Endothelial cell of umbilical vein (primary cell): ENCODE results near the gene BAMBI. TPM values are rescaled to one million over a fixed set of nuclear protein-coding genes. Genes with fewer than 3 reads are reported as not detected.

Experiments used
- BruUV-seq: library from RNA; stranded (reverse); fragments of 400-500 nt; replicated peaks from 2 replicates; lab custom pipeline; 2021; lab: Mats Ljungman, UMichigan
- CTCF ChIA-PET: fragments of 300-600, 350-600 bp; sonication (Branson Sonifier 250); formaldehyde crosslinking; loops from one replicate; lab custom pipeline; 2021; ENCODE audit warnings: antibody characterized with exemption, inconsistent platforms; lab: Charles Lee
- POLR2A ChIA-PET: fragments of 300-600, 350-600 bp; sonication (Branson Sonifier 250); formaldehyde crosslinking; loops from one replicate; lab custom pipeline; 2021; ENCODE audit warnings: antibody characterized with exemption, inconsistent platforms; lab: Charles Lee
- DNase-seq: peaks from one replicate; pipeline ENCODE4 v3.0.0-alpha.2; 2011; ENCODE audit warnings: low read depth, low spot score
- FAIRE-seq: peaks from 2 replicates; lab custom pipeline; 2011; peaks lifted over from hg19 to GRCh38; lab: Jason Lieb, UNC
- H2AFZ ChIP-seq: 2 replicates; pipeline ENCODE4 v1.6.0; 2012; ENCODE audit warnings: low read depth, low read length, control low read depth, inconsistent platforms
- H3K27ac ChIP-seq: 2 replicates; pipeline ENCODE4 v1.5.1; 2011; ENCODE audit warnings: low read depth, mild to moderate bottlenecking, control low read depth, low read length, moderate library complexity; ENCODE audit not compliant: insufficient read depth
- H3K27me3 ChIP-seq, 2 experiments: 2 replicates each; pipeline versions ENCODE4 v1.6.0 to v1.6.1; 2011; ENCODE audit warnings: low read length in 2 of 2, mixed read lengths in 1 of 2; ENCODE audit not compliant: control insufficient read depth in 2 of 2, insufficient read depth in 2 of 2
- H3K36me3 ChIP-seq, 2 experiments: 2 replicates in 1 of 2; 3 replicates in 1 of 2; pipeline ENCODE4 v1.5.1; 2011; ENCODE audit warnings: low read length in 2 of 2, mild to moderate bottlenecking in 1 of 2, moderate library complexity in 1 of 2; ENCODE audit not compliant: control insufficient read depth in 2 of 2, insufficient read depth in 2 of 2; ENCODE audit errors: extremely low read depth in 1 of 2
- H3K4me1 ChIP-seq: 3 replicates; pipeline ENCODE4 v1.5.1; 2011; ENCODE audit warnings: mild to moderate bottlenecking, low read length; ENCODE audit not compliant: control insufficient read depth, insufficient read depth; ENCODE audit errors: extremely low read depth
- H3K4me2 ChIP-seq: 2 replicates; pipeline ENCODE4 v1.6.1; 2011; ENCODE audit warnings: low read length, control low read depth, mixed read lengths; ENCODE audit not compliant: insufficient read depth
- H3K4me3 ChIP-seq, 3 experiments: fragments of 200-600 bp in 1 of 3; sonication (generic), shearing (Covaris generic) in 1 of 3; replicated peaks in 1 of 3; 2 replicates each; pipeline ENCODE4 v1.5.1; 2011 to 2016; ENCODE audit warnings: control low read depth in 3 of 3, low read length in 3 of 3, mild to moderate bottlenecking in 2 of 3, inconsistent platforms in 1 of 3, low read depth in 1 of 3, moderate library complexity in 1 of 3; ENCODE audit not compliant: insufficient read depth in 1 of 3
- H3K79me2 ChIP-seq: 2 replicates; pipeline ENCODE4 v1.6.0; 2012; ENCODE audit warnings: low read length, inconsistent platforms; ENCODE audit not compliant: control insufficient read depth, insufficient read depth
- H3K9ac ChIP-seq: replicated peaks from 2 replicates; pipeline ENCODE3; 2011; ENCODE audit warnings: low read length, control low read depth; ENCODE audit not compliant: insufficient read depth; ENCODE audit errors: extremely low read depth
- H3K9me1 ChIP-seq: replicated peaks from 3 replicates; pipeline ENCODE4 v1.6.0; 2011; ENCODE audit warnings: mild to moderate bottlenecking, low read length; ENCODE audit not compliant: control insufficient read depth, insufficient read depth; ENCODE audit errors: extremely low read depth
- H3K9me3 ChIP-seq: replicated peaks from 2 replicates; pipeline ENCODE4 v1.5.1; 2012; ENCODE audit warnings: low read length, inconsistent platforms; ENCODE audit not compliant: control insufficient read depth, insufficient read depth
- H4K20me1 ChIP-seq: replicated peaks from 2 replicates; pipeline ENCODE3; 2011; ENCODE audit warnings: mild to moderate bottlenecking, low read length; ENCODE audit not compliant: control insufficient read depth, insufficient read depth; ENCODE audit errors: extremely low read depth
- EZH2 ChIP-seq: IDR thresholded peaks from 2 replicates; pipeline ENCODE4 v1.6.1; 2012; ENCODE audit warnings: borderline replicate concordance, low read depth, mild to moderate bottlenecking, moderate library complexity, low read length, inconsistent platforms; ENCODE audit not compliant: severe bottlenecking
- FOS ChIP-seq: IDR thresholded peaks from 2 replicates; pipeline ENCODE4 v1.6.1; 2011; ENCODE audit warnings: mild to moderate bottlenecking, low read length, moderate library complexity, borderline replicate concordance; ENCODE audit not compliant: insufficient read depth
- GATA2 ChIP-seq: IDR thresholded peaks from 2 replicates; pipeline ENCODE4 v1.7.0; 2011; ENCODE audit warnings: low read depth, mild to moderate bottlenecking, moderate library complexity, mixed read lengths, low read length; ENCODE audit not compliant: insufficient read length, insufficient read depth
- JUN ChIP-seq: IDR thresholded peaks from 2 replicates; pipeline ENCODE4 v1.6.1; 2011; ENCODE audit warnings: borderline replicate concordance, low read depth; ENCODE audit not compliant: insufficient read length, insufficient read depth
- MYC ChIP-seq: IDR thresholded peaks from one replicate; pipeline ENCODE4 v1.6.1; 2011; ENCODE audit warnings: mild to moderate bottlenecking, low read depth, low read length
- POLR2A ChIP-seq: IDR thresholded peaks from 2 replicates; pipeline ENCODE4 v1.6.1; 2012; ENCODE audit warnings: low read depth, mild to moderate bottlenecking, control low read depth, low read length
- POLR2AphosphoS5 ChIP-seq: IDR thresholded peaks from 2 replicates; pipeline ENCODE4 v1.6.1; 2012; ENCODE audit warnings: low read depth, mild to moderate bottlenecking, control low read depth, low read length, moderate library complexity; ENCODE audit not compliant: insufficient read depth
- dilution Hi-C: fragments of 300-500 bp; cut with MboI; formaldehyde crosslinking; loops from one replicate; pipeline ENCODE4 v1.15.0; 2019; ENCODE audit warnings: low sequenced_read_pairs; ENCODE audit not compliant: extremely low pct_ligation_motif_present
- intact Hi-C: fragments of 100-400 bp; cut with micrococcal nuclease; formaldehyde crosslinking; loops from one replicate; pipeline ENCODE4 v1.10.0; 2022
- polyA plus RNA-seq, 4 experiments: library from polyadenylated mRNA; depleted of rRNA in 3 of 4; stranded (reverse) in 3 of 4; unstranded in 1 of 4; fragments of >200 nt; gene quantifications; 2 replicates each; pipeline versions ENCODE4 v1.2.1 to v1.2.3, GENCODE V29; 2011 to 2012; ENCODE audit warnings: missing spikeins in 1 of 4
- total RNA-seq: library from RNA; stranded (reverse); gene quantifications from 2 replicates; pipeline ENCODE4 v1.2.3, GENCODE V29; 2021
- TF ChIP-seq, protein P1 (sequence below), 2 donors: IDR thresholded peaks; 1 replicate in 1 of 2; 2 replicates in 1 of 2; pipeline ENCODE4 v1.5.1; 2011; ENCODE audit warnings: low read length in 2 of 2, mild to moderate bottlenecking in 2 of 2, moderate library complexity in 2 of 2, control low read depth in 1 of 2, inconsistent platforms in 1 of 2, low read depth in 1 of 2; ENCODE audit not compliant: insufficient read depth in 1 of 2; ENCODE audit errors: extremely low read depth in 1 of 2
- TF ChIP-seq, protein P2 (sequence below): IDR thresholded peaks from 2 replicates; pipeline ENCODE4 v1.6.1; 2011; ENCODE audit not compliant: insufficient read depth, insufficient read length

Gene BAMBI
- total and polyA plus RNA-seq, 2 donors (not counting 3 experiments of a cell fraction or from before 2014, with no cell fraction given), result 3.2 to 4.3 TPM

DNA sequence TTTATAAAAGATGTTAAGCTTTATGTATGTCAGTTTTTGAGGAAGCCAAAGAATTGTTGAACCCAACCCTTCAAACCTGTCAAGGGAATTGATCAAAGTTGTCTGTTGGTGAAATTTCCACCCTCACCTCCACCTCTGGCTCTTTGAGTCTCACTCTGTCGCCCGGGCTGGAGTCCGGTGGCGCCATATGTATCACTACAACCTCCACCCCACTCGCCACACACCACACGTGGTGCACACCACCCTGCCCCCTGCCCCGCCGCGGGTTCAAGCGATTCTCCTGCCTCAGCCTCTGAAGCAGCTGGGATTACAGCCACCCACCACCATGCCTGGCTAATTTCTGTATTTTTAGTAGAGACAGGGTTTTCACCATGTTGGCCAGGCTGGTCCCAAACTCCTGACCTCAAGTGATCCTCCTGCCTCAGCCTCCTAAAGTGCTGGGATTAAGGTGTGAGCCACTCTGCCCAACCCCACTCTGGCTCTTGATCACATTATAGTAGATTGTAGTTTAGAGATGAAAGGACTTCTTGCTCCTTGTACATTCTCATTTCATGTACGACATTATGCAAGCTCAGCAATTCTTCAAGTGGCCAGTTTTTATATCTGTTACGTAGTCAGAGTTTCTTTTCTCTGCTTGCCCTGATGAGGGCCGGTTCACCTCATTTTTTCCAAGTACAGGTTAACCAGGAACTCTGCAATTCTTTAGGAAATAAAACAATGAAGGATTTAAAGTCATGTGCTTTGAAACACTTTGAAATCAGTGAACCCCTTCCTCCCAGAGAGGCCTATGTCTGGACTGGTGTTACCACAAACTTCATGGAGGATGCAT is 7.0 kb downstream of the BAMBI start:
- Histone ChIP-seq H3K79me2 (no peaks in the 10 kb centered on the region), H4K20me1 (no peaks in the 10 kb centered on the region), H3K36me3 (no peaks in the 10 kb centered on the region), H3K9me3 (no peaks in the 10 kb centered on the region), H3K9ac (no peak overlapping the region), H3K9me1 (no peaks in the 10 kb centered on the region), H3K27ac (no peak overlapping the region), H3K4me2 (no peak overlapping the region), H3K4me3 (no peak overlapping the region), H3K27me3 (no peaks in the 10 kb centered on the region), H3K4me1 (peaks cover 17% of the 10 kb centered on the region), H2AFZ (no peak overlapping the region)
- POLR2A ChIA-PET, result no interaction called here
- dilution Hi-C loops, result no loop called here
- intact Hi-C loops, result no loop called here
- FAIRE-seq (no peak), DNase-seq (no peak)
- CTCF ChIA-PET, result interaction anchor here (1.1 kb wide), 1 partner anchor 21 kb away, joined by 3 read pairs; no protein-coding TSS in a partner anchor
- no TSS peak for BruUV-seq
- TF ChIP-seq, protein P1, sequence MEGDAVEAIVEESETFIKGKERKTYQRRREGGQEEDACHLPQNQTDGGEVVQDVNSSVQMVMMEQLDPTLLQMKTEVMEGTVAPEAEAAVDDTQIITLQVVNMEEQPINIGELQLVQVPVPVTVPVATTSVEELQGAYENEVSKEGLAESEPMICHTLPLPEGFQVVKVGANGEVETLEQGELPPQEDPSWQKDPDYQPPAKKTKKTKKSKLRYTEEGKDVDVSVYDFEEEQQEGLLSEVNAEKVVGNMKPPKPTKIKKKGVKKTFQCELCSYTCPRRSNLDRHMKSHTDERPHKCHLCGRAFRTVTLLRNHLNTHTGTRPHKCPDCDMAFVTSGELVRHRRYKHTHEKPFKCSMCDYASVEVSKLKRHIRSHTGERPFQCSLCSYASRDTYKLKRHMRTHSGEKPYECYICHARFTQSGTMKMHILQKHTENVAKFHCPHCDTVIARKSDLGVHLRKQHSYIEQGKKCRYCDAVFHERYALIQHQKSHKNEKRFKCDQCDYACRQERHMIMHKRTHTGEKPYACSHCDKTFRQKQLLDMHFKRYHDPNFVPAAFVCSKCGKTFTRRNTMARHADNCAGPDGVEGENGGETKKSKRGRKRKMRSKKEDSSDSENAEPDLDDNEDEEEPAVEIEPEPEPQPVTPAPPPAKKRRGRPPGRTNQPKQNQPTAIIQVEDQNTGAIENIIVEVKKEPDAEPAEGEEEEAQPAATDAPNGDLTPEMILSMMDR (IDR thresholded peaks at IDR 0.05; ENCODE audit: extremely low read depth in 1 of 2, insufficient read depth in 1 of 2, low read depth in 1 of 2, low read length in 2 of 2), result no peak
- TF ChIP-seq POLR2AphosphoS5 (no peak), POLR2A (no peak), FOS (no peak), MYC (no peak), EZH2 (no peak), JUN (no peak), GATA2 (no peak)
- TF ChIP-seq, protein P2, sequence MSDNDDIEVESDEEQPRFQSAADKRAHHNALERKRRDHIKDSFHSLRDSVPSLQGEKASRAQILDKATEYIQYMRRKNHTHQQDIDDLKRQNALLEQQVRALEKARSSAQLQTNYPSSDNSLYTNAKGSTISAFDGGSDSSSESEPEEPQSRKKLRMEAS, result no peak
